HG03095 (cell line): ENCODE results near the gene JAGN1.
"Not testable (repeated sequence)": the region's sequence is repeated elsewhere in the genome, so short reads cannot be mapped to it uniquely, and the experiment has no call there.

ENCODE experiments used
- ATAC-seq: cut with Tn5 transposase; IDR thresholded peaks from one replicate; pipeline ENCODE4 v1.9.1; 2021; ENCODE audit warnings: moderate library complexity; ENCODE audit not compliant: unreplicated experiment

JAGN1 gene

DNA sequence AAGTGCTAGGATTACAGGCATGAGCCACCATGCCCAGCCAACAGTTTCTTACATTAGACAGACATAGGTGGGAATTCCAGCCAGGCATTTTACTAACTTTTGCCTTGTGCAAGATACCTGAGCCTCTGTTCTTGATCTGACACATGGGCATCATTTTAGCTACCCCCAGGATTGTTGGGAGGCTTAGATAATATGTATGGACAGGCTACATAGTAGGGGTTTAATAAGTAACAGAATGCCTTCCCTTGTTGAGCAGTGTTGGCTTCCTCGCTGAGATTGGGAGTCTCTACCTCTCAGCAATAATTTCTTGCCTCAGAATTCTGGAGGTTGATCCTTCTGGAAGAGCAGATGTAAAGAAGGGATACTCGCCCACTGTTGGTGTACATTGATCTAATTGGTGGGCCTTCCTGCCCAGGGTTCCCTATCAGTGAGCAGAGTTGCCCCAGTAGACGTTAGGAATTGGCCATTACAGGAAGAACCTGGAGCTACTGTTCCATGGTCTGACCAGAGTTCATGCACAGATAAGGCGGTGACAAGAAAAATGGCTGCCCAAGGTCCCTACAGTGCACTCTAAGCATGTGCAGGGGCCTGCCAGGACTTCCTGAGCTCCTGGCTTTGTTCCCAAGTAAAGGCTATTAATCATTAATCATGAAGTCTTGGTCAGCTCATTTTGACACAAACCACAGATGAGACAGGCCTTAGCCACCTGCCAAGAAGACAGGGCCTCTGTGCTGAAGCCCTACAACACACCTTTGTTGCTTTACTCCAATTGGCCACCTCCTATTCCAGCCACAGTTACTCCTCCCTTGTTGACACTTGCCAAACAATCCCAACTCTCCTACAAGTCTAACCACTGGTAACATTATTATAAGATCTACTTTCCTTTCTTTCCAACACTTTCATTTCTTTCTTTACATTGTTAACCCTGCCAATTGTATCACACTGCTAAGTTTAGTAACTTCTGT lies 7.3 kb downstream of the JAGN1 start:
- ATAC-seq = no peak

DNA sequence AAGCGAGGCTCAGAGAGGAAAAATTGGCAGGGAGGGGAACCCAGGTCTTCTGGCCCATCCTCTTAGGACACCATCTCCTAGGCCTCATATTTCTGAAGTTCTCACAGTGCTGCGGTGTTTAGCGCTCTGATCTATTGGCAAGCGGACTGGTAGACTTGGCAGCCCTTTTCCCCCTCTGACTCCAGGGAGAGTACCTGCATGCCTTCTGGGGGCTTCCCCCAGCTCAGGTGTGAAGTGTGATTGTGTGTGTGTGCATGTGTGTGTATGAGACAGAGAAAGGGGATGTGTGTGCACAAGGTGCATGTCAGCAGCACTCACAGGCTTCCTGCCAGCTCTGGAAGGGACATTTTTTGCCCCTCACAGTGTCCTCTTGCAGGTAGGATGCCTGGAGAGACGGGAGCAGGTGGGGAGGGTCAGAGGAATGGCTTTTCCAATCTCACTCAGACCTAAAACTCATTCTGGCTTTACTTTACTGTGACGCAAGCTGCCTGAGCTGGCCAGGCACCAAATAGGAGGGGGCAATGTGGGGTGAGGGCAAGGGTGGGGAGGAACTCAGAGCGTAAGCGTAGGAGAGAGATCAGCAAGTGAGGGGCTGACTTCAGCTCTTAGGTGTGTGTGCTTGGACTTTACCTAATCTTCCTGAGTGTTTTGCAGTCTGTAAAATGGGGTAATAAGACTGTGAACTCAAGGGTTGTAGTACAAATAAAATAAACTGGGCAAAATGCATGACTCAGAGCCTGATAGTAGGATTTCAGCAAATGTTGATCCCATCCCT lies 8.2 kb downstream of the JAGN1 start:
- ATAC-seq = no peak

DNA sequence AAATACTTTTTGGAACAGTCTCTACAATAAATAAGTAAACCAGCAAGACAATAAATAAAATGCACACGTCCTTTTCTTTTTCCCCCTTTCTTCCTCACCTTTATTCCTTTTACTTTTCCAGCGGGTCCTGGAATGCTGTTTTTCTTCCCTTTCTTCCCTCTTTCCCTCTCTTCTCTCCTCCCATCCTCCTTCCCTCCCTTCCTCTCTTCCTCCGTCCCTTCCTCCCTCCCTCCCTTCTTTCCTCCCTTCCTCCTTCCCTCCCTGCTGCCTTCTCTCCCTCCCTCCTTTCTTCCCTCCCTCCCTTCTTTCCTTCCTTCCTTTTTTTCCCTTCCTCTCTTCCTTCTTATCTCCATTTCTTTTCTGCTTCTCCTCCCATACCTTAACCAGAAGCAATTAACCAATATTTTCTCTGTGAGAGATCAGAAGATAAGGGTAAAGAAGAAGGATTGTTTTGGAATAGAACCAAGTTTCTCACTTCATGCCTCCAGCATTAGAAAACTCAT lies 8.9 kb downstream of the JAGN1 start:
- ATAC-seq = no peak

DNA sequence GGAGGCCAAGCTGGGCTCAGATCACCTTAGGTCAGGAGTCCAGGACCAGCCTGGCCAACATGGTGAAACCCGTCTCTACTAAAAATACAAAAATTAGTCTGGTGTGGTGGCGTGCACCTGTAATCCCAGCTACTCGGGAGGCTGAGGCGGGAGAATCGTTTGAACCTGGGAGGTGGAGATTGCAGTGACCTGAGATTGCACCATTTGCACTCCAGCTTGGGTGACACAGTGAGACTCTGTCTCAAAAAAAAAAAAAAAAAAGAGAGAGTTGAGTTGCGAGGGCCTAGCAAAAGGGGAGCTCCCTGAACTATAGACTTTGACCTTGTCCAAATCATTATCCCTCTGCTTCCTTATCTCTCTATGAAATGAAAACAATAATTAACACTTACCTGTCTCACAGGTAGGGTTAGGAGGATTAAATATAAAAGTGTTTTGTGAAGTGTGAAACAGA lies 10.6 kb downstream of the JAGN1 start:
- not testable (repeated sequence) for ATAC-seq

DNA sequence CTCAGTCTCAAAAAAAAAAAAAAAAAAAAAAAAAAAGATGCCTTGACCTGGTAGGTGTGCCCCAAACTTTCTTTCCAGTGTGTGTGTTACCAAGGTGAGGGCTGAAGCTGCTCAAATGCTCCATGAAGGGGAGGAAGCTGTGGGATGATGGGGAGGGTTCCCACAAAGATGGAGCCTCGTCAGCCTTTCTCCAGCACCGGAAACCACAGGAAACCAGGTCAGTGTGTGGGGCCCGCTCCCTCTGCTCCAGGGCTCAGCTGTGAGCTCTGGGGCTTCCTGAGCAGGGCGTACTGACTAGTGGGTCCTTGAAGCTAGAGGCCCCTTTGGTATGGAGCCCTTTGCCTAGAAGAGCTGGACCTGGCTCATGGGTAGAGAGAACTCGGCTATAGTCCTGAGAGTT lies 11.6 kb downstream of the JAGN1 start:
- ATAC-seq = no peak

DNA sequence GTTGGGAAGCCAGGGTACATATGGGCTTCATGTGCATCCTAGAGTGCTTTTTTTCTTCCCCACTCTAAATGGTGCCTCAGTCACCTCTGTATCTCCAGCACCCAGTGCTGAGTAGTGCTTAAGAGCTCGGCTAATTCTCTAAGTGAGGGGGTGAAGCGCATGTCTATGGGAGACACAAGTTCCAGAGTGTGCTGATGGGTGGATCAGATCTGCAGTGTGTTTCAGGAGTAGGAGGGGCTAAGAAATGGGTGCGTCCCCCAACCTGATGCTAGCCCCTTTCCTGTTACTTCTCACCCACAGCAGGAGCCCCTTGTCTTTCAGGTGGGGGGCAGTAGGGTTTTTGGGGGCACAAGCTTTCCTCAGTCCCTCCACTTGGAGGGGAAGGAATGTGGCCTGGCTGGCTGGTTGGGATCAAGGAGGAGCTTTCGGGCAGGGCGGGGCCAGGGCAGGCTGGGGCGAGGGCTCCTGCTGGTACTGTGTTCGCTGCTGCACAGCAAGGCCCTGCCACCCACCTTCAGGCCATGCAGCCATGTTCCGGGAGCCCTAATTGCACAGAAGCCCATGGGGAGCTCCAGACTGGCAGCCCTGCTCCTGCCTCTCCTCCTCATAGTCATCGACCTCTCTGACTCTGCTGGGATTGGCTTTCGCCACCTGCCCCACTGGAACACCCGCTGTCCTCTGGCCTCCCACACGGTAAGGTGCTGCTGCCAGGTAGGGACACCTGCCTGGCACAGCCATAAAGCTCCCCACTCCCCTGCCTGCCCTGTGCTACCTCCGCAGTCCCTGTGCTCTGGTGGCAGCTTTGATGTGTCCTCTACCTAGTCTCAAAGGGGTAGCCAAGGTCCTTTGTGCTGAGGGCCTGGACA lies 12.2 kb downstream of the JAGN1 start, which contains the start of gene IL17RE:
TSS of gene IL17RE (plus strand) at position 477 of the 866 bp plus-strand sequence. CDS start at position 562, 85 bp downstream.
- no peak for ATAC-seq

DNA sequence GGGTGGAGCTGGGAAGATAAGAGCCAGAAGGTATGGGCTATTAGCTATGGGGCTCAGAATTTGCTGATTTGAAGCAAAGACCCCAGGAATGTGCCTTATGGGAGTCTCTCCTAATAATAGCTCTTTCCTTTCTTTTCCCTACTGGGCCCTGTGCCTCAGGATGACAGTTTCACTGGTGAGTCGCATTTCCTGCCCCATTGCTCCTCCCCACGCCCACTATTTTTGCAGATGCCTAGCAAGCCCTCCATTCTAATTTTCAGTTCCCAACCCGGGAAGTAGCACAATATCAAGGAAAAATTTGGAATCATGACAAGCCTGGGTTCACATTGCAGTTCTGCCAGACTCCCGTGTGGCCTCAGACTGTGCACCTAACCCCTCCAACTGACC lies 12.8 kb downstream of the JAGN1 start:
- no peak for ATAC-seq

DNA sequence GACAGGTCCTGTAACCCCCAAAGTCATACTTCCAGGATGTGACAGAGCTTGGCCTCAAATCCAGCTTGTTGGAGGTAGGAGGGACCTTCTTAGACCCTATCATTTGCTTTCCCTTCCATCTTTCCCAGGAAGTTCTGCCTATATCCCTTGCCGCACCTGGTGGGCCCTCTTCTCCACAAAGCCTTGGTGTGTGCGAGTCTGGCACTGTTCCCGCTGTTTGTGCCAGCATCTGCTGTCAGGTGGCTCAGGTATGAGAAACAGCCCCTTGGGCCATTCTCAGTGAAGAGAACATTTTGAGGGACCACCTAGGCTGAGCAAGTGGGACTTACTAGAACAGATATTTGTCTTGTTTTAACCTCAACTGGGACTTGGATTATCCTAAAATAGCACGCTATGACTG lies 13.5 kb downstream of the JAGN1 start:
- no peak for ATAC-seq

DNA sequence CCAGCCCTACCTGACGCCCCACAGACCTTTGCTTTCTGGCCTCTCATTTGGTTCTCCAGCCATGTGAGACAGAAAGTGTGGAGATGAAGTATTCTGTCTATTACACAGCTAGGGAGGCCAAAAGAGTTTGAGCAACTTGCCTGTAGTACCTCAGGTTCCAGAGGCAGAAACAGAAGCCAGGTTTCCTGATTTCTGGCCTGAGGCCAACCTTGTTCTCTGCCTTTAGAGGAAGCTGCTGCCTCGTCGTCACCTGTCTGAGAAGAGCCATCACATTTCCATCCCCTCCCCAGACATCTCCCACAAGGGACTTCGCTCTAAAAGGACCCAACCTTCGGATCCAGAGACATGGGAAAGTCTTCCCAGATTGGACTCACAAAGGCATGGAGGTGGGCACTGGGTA lies 16.1 kb downstream of the JAGN1 start:
- no peak for ATAC-seq

DNA sequence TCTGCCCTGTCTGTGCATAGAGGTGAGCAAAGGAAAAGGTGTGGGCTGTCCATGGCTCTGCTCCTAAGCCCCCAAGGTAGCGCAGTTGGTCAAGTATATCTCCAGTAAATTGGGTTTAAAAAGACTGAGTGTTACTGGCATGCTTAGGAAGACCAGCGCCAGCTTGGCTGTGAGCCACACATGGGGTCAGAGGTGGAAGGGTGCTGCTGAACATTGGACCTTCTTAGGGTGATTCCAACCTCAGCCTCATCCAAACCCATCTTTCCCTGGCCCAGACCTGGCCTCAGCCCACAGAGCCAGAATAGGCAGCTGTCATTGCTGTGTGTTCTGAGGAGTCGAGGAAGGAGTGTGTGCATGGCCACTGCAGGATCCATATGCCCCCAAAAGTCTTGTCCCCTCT lies 17.9 kb downstream of the JAGN1 start:
- ATAC-seq = no peak

DNA sequence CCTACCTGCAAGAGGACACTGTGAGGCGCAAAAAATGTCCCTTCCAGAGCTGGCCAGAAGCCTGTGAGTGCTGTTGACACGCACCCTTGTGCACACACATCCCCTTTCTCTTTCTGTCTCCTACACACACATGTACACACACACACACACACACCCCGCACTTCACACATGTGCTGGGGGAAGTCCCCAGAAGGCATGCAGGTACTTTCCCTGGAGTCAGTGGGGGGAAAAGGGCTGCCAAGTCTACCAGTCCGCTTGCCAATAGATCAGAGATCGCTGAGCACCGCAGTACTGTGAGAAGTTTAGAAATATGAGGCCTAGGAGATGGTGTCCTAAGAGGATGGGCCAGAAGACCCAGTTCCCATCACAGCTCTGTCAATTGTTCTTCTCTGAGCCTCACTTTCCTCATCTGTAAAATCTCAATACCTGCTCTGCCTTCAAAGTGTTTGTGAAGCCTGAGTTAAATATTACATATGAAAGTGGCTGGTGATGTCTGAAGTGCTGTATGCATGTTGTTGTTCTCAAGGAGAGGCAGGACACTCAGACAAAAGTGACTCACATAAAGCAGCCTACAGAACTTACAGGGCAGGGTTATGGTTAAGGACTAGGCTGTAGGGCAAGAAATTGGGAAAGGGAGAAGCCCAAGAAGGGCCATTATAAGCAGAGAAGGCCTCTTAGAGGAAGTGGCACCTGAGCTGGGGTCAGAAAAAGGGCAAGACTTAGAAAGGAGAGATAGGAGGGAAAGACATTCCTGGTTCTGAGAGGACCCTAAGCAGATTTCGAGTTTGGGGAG lies 19.0 kb downstream of the JAGN1 start:
- ATAC-seq = no peak

DNA sequence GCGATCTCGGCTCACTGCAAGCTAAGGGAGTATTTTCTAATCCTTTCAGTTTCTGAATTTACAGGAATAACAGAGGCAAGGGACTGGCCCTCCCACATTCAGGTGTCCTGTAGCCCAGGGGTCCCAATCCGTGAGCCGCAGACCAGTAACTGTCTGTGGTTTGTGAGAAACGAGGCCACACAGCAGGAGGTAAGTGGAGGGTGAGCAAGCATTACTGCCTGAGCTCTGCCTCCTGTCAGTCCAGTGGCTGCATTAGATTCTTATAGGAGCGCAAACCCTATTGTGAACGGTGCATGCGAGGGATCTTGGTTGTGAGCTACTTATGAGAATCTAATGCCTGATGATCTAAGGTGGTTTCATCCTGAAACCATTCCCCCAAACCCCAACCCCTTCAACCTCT lies 21.5 kb downstream of the JAGN1 start:
- no peak for ATAC-seq

DNA sequence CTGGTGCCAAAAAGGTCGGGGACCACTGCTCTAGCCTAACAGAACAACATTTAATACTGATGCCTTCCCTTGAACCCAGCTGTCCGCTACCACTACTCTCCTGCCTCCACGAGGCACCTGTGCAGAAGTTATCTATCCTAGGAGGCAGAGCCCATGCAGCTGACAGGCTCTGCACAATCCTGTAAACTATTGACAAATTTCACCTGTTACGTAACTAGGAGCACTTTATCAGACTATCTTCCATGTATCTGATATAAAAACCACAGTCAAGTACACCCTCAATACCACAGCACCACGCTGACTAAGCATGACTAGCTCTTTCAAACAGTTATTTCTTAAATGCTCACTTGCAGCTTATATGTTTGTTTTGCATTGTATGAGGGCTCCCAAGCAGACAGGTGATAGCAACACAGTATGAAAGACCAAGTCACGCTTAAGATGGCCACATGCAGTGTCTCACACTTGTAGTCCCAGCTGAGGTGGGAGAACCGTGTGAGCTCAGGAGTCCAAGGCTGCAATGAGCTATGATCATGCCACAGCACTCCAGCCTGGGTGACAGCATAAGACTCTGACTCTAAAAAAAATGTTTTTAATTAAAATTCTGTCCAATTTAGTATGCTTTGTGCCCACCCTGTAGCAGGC lies 22.0 kb downstream of the JAGN1 start:
- no peak for ATAC-seq

DNA sequence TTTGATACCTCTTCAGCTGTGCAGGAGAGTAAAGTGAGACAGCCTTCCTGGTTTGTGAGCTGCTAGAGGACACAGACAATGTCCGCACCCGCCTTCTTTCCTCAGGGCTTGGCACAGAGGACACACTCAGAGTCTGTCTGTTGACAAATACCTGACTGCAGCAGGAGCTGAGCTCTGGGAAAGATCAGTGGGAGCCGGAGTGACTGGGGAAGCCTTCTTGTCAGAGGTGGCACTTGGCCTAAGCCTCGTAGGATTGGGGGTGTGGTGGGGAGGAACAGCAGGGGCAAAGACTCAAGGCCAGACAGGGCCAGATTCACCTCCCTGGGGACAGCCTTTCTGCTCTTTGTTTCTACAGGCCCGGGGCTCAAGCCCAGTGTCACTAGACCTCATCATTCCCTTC lies 23.2 kb downstream of the JAGN1 start:
- ATAC-seq = no peak

DNA sequence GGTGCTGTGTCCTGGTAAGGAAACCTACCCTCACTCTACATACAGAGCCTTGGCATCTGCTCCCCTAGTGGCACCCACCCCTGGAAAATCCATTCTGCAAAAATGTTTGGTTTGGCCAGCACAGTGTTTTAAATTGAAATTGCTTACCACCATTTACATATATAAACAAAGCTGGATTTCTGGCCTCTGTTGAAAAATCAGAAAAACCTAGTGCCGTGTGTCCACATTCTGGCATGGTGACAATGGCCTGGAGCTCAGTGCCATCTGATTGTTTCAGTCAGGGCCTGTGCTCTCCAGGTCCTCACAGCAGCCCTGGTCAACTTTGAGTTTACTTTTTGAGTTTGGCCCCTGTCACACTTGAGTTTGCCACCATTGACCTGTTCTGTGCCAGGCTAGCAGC lies 23.6 kb downstream of the JAGN1 start:
- ATAC-seq = no peak

DNA sequence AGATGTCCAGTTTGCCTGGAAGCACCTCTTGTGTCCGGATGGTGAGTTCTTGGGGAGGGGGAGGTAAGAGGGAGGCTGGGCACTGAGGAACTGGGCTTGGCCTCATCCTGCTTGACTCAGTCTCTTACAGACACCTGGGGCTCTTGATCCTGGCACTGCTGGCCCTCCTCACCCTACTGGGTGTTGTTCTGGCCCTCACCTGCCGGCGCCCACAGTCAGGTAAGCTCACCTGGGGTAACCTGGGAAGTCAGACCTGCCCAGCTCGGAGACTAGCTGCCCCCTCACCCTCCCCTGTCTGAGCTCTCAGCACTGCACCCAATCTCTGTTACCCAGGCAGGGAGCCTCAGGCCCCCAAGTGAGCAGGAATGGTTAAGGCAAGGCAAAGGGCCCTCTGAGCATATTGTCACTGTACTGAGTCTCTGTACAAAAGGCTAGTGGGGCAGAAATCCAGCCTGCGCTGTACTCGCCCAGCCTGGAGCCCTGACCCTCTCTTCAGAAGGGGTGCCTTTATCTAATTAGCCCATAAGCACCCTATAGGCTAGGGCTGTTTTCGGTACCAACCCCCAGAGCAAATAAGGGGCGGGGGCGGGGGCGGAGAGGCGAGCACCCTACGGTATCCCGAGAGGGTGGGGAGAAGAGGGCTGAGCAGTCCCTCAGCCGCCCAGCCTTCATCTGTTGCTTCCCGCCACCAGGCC lies 24.3 kb downstream of the JAGN1 start:
- no peak for ATAC-seq

DNA sequence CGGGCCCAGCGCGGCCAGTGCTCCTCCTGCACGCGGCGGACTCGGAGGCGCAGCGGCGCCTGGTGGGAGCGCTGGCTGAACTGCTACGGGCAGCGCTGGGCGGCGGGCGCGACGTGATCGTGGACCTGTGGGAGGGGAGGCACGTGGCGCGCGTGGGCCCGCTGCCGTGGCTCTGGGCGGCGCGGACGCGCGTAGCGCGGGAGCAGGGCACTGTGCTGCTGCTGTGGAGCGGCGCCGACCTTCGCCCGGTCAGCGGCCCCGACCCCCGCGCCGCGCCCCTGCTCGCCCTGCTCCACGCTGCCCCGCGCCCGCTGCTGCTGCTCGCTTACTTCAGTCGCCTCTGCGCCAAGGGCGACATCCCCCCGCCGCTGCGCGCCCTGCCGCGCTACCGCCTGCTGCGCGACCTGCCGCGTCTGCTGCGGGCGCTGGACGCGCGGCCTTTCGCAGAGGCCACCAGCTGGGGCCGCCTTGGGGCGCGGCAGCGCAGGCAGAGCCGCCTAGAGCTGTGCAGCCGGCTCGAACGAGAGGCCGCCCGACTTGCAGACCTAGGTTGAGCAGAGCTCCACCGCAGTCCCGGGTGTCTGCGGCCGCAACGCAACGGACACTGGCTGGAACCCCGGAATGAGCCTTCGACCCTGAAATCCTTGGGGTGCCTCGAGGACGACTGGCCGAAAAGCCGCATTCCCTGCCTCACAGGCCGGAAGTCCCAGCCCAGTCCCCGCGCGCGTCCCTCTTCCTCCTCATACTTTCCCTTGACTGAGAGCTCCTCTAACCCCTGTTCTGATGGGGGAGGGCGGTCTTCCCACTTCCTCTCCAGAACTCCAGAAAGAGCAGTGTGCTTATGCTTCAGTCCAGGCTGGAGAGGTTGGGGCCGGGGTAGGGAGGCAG lies 25.1 kb downstream of the JAGN1 start:
- no peak for ATAC-seq

DNA sequence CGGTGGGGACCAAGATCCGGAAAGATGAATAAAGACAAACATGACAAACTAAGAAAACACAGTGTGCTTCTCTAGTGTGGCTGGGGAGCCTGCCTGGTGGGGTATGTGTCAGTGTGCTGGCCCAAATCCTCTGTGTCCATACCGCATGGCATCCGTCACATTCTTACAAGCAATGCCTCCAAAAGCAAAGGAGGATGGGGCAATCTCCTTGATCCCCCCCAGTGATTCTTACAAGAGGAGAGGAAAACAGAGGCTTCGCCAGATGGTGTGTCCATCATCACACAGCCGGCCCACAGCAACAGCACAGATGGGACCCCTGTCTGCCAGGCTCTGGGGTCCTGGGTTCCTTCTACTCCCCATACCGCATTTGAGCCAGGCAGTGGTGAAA lies 25.9 kb downstream of the JAGN1 start:
- ATAC-seq = no peak
